Measurements from ENCODE around the gene ZNF446.
"Not testable (repeated sequence)": the region's sequence is repeated elsewhere in the genome, so short reads cannot be mapped to it uniquely, and the experiment has no call there.

The ZNF446 gene

GRCh38 chr19:58440556-58440955 is 35.6 kb upstream of the ZNF446 start:
- no peak for TF ChIP-seq CTCF (IDR thresholded peaks at IDR 0.05; ENCODE audit: low read depth, low read length)
- DNase-seq: no peak
- Histone ChIP-seq H3K36me3 (peaks cover 25% of the 10 kb centered on the region), H3K9me3 (ENCODE audit: severe bottlenecking) (peaks cover 5% of the 10 kb centered on the region), H3K27ac (peak overlapping the region; percentile 63; the same call in 1 of the 2 replicates), H3K4me3 (ENCODE audit: low read depth, low read length) (peak overlapping the region; percentile 82), H3K27me3 (ENCODE audit: insufficient read depth, low read depth, severe bottlenecking) (no peaks in the 10 kb centered on the region)

- not testable (repeated sequence) for H3K9me3 ChIP-seq (ENCODE audit: severe bottlenecking); H3K4me3 ChIP-seq (ENCODE audit: low read depth, low read length); H3K36me3 ChIP-seq; H3K27ac ChIP-seq; H3K27me3 ChIP-seq (ENCODE audit: insufficient read depth, low read depth, severe bottlenecking); DNase-seq
Measured at GRCh38 chr19:58442986-58443385, 33.2 kb upstream of the ZNF446 start.

GRCh38 chr19:58448860-58449259 is 27.3 kb upstream of the ZNF446 start:
- DNase-seq: not testable (repeated sequence)

GRCh38 chr19:58449980-58450379 is 26.2 kb upstream of the ZNF446 start:
- H3K27ac ChIP-seq; DNase-seq; H3K27me3 ChIP-seq (ENCODE audit: insufficient read depth, low read depth, severe bottlenecking); H3K36me3 ChIP-seq; H3K4me3 ChIP-seq (ENCODE audit: low read depth, low read length): not testable (repeated sequence)
- H3K9me3 ChIP-seq (ENCODE audit: severe bottlenecking): peaks cover 25% of the 10 kb centered on the region

More at GRCh38 chr19:58448860-58449259, 27.3 kb upstream of the ZNF446 start:
- not testable (repeated sequence) for H3K27ac ChIP-seq; H3K36me3 ChIP-seq; H3K27me3 ChIP-seq (ENCODE audit: insufficient read depth, low read depth, severe bottlenecking); H3K4me3 ChIP-seq (ENCODE audit: low read depth, low read length)
- H3K9me3 ChIP-seq (ENCODE audit: severe bottlenecking): peaks cover 25% of the 10 kb centered on the region

- no peak for TF ChIP-seq CTCF (IDR thresholded peaks at IDR 0.05; ENCODE audit: low read depth, low read length)
- Histone ChIP-seq H3K4me3 (ENCODE audit: low read depth, low read length) (peak overlapping the region; percentile 85), H3K27ac (no peak overlapping the region), H3K27me3 (ENCODE audit: insufficient read depth, low read depth, severe bottlenecking) (no peaks in the 10 kb centered on the region), H3K36me3 (peaks cover 3% of the 10 kb centered on the region; the same call in 1 of the 2 replicates), H3K9me3 (ENCODE audit: severe bottlenecking) (peaks cover 25% of the 10 kb centered on the region)
- no peak for DNase-seq
Measured at GRCh38 chr19:58450856-58451357, 25.2 kb upstream of the ZNF446 start.

GRCh38 chr19:58451358-58452101 is 24.6 kb upstream of the ZNF446 start, which contains the start of gene ZNF324B:
Gene ZNF324B (plus strand): TSS chr19:58451622. CDS start chr19:58453702, 2,080 bp downstream.
- TF ChIP-seq CTCF (IDR thresholded peaks at IDR 0.05; ENCODE audit: low read depth, low read length): no peak
- Histone ChIP-seq H3K27me3 (ENCODE audit: insufficient read depth, low read depth, severe bottlenecking) (no peaks in the 10 kb centered on the region), H3K27ac (peak within 1 kb of the TSS; percentile 45), H3K4me3 (ENCODE audit: low read depth, low read length) (peak within 1 kb of the TSS; percentile 85), H3K9me3 (ENCODE audit: severe bottlenecking) (peaks cover 25% of the 10 kb centered on the region), H3K36me3 (peaks cover 5% of the 10 kb centered on the region)
- DNase-seq: peak; percentile 97

- Histone ChIP-seq H3K36me3 (peaks cover 8% of the 10 kb centered on the region), H3K9me3 (ENCODE audit: severe bottlenecking) (peaks cover 14% of the 10 kb centered on the region), H3K27me3 (ENCODE audit: insufficient read depth, low read depth, severe bottlenecking) (no peaks in the 10 kb centered on the region), H3K4me3 (ENCODE audit: low read depth, low read length) (no peak overlapping the region), H3K27ac (no peak overlapping the region)
- DNase-seq: no peak
- TF ChIP-seq CTCF (IDR thresholded peaks at IDR 0.05; ENCODE audit: low read depth, low read length): no peak
Measured at GRCh38 chr19:58453743-58454142, 22.4 kb upstream of the ZNF446 start.

Data from WERI-Rb-1 (cell line).